ENCODE data around the gene LAIR1. TPM values are rescaled to one million over a fixed set of nuclear protein-coding genes. Genes with fewer than 3 reads are reported as not detected.
"Not testable (repeated sequence)": the region's sequence is repeated elsewhere in the genome, so short reads cannot be mapped to it uniquely, and the experiment has no call there.

LAIR1 gene
- total RNA-seq, 4 donors from 2014 or later, result 4.8 to 22.5 (median 8.3) TPM

DNA sequence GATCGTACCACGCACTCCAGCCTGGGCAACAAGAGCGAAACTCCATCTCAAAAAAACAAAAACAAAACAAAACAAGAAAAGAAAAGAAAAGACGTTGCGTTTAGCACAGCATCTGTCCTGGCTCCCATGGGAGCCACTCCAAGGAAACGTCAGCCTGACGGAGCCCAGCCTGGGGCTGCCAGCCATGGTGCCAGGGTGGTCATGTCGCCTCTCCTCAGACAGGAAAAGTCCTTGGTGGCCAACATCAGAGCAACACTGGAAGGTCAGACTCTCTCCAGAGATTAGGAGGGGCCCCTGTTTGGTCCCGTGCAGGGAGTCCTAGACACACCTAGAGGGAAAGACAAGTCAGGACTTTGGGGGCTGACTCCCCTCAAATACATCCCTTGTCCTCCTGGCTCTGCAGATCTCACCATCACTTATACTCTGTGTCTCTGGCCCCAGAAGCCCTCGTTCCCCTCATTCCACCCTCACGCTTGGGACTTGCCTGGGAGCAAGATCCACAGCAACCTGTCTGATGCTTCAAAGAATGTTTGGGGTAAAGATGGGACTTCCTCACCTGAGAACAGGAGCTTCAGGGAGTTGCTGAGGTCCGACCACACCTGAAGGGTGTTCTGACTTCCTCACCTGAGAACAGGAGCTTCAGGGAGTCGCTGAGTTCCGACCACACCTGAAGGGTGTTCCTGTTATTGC is 35.1 kb downstream of the LAIR1 start:
- no peak overlapping the region for H3K27ac ChIP-seq
- H3K9me3 ChIP-seq, result no peaks in the 10 kb centered on the region
- no peak for ATAC-seq
- WGBS, 2 donors (ENCODE audit: low coverage in 1 of 2), result 79 to 83% methylated on average over 6 to 10 of the region's 14 CpGs
- no peak overlapping the region for H3K4me3 ChIP-seq
- peaks cover 30% of the 10 kb centered on the region for H3K27me3 ChIP-seq
- no peaks in the 10 kb centered on the region for H3K36me3 ChIP-seq
- H3K4me1 ChIP-seq, result no peaks in the 10 kb centered on the region
- no peak for TF ChIP-seq POLR2AphosphoS5 (IDR thresholded peaks at IDR 0.05)
- TF ChIP-seq EP300 (IDR thresholded peaks at IDR 0.05), result no peak
- TF ChIP-seq, protein P1, sequence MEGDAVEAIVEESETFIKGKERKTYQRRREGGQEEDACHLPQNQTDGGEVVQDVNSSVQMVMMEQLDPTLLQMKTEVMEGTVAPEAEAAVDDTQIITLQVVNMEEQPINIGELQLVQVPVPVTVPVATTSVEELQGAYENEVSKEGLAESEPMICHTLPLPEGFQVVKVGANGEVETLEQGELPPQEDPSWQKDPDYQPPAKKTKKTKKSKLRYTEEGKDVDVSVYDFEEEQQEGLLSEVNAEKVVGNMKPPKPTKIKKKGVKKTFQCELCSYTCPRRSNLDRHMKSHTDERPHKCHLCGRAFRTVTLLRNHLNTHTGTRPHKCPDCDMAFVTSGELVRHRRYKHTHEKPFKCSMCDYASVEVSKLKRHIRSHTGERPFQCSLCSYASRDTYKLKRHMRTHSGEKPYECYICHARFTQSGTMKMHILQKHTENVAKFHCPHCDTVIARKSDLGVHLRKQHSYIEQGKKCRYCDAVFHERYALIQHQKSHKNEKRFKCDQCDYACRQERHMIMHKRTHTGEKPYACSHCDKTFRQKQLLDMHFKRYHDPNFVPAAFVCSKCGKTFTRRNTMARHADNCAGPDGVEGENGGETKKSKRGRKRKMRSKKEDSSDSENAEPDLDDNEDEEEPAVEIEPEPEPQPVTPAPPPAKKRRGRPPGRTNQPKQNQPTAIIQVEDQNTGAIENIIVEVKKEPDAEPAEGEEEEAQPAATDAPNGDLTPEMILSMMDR (IDR thresholded peaks at IDR 0.05), result no peak
- TF ChIP-seq POLR2A (IDR thresholded peaks at IDR 0.05), result no peak

DNA sequence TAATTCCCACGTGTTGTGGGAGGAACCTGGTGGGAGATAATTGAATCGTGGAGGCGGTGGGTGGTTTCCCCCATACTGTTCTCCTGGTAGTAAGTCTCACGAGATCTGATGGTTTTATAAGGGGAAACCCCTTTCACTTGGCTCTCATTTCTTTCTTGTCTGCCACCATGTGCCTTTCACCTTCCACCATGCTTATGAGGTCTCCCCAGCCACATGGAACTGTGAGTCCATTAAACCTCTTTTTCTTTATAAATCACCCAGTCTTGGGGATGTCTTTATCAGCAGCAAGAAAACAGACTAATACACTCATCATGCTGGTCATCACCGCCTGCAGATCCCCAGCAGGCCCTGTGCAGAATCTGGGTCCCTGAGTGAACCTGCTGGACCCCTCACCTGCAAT is 36.0 kb downstream of the LAIR1 start:
- H3K9me3 ChIP-seq, H3K36me3 ChIP-seq, H3K27ac ChIP-seq, H3K4me1 ChIP-seq, H3K4me3 ChIP-seq, ATAC-seq: not testable (repeated sequence)
- WGBS, 2 donors (ENCODE audit: low coverage in 1 of 2), result 60 to 61% methylated on average over 4 of the region's 5 CpGs
- peaks cover 30% of the 10 kb centered on the region for H3K27me3 ChIP-seq

DNA sequence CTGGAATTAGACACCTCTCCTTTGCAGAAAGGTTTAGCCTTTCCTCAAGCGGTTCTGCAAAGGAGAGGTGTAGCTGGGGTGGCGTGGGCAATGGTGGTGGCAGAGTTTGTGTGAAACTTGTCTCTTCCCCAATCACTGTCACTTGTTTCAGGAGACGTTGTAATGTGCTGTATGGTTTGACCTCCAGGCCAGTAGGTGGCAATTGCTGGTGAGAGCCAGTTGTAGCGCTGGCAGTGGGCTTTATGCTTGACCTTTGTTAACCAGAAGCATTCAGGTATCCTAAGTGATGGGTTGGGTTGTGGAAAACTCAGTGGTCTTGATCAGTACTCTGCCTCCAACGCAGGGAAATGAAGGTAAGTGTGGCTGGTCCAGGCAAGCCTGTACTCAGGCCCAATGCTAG is 39.1 kb downstream of the LAIR1 start:
- 67% methylated on average over 4 of the region's 5 CpGs; no CpG with 5 or more reads in 1 of the 2 donors for WGBS, 2 donors (ENCODE audit: low coverage in 1 of 2)
- TF ChIP-seq EP300 (IDR thresholded peaks at IDR 0.05), result no peak
- Histone ChIP-seq H3K36me3 (no peaks in the 10 kb centered on the region), H3K4me3 (no peak overlapping the region), H3K4me1 (no peaks in the 10 kb centered on the region), H3K27me3 (peaks cover 39% of the 10 kb centered on the region), H3K27ac (no peak overlapping the region), H3K9me3 (no peaks in the 10 kb centered on the region)
- no peak for ATAC-seq

GRCh38 chr19:54325194-54325621 is 39.5 kb downstream of the LAIR1 start:
- H3K27ac ChIP-seq, result no peak overlapping the region
- no peak overlapping the region for H3K4me3 ChIP-seq
- 0 to 6% methylated on average over 3 of the region's 4 CpGs for WGBS, 2 donors (ENCODE audit: low coverage in 1 of 2)
- TF ChIP-seq EP300 (IDR thresholded peaks at IDR 0.05), result no peak
- TF ChIP-seq POLR2AphosphoS5 (IDR thresholded peaks at IDR 0.05), result no peak
- TF ChIP-seq, protein P1 (IDR thresholded peaks at IDR 0.05), result peak in 3 of 4 experiments; percentile 41 to 75 (median 53)
- TF ChIP-seq POLR2A (IDR thresholded peaks at IDR 0.05), result no peak
- H3K27me3 ChIP-seq, result peaks cover 40% of the 10 kb centered on the region
- no peaks in the 10 kb centered on the region for H3K36me3 ChIP-seq
- ATAC-seq, result no peak
- H3K4me1 ChIP-seq, result no peaks in the 10 kb centered on the region
- no peaks in the 10 kb centered on the region for H3K9me3 ChIP-seq

DNA sequence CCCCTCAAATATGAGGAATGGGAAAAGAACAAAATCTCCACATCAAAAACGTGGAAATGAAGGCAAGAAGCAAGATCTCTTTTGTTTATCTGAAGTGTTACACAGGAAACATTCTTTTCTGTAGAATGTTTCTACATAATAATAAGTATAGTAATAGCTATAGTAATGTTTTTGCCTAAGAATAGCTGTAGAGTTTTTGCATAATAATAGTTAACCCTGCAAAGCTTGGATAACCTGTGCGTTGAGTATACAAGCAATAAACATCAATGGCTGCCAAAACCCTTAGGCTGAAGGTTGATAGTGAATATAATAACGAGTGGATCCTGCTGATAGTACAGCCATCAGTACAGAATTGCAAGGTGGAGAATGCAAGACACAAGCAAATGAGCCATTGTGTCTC is 40.7 kb downstream of the LAIR1 start:
- TF ChIP-seq POLR2AphosphoS5 (IDR thresholded peaks at IDR 0.05) (no peak), POLR2A (IDR thresholded peaks at IDR 0.05) (no peak), EP300 (IDR thresholded peaks at IDR 0.05) (no peak)
- TF ChIP-seq, protein P1 (IDR thresholded peaks at IDR 0.05), result no peak
- Histone ChIP-seq H3K27me3 (peaks cover 39% of the 10 kb centered on the region), H3K9me3 (no peaks in the 10 kb centered on the region), H3K36me3 (no peaks in the 10 kb centered on the region), H3K4me3 (no peak overlapping the region), H3K27ac (no peak overlapping the region), H3K4me1 (no peaks in the 10 kb centered on the region)
- 18 to 19% methylated on average over 3 of the region's 3 CpGs for WGBS, 2 donors (ENCODE audit: low coverage in 1 of 2)
- ATAC-seq, result no peak

GRCh38 chr19:54322934-54323333 is 41.8 kb downstream of the LAIR1 start:
- not testable (repeated sequence) for H3K4me1 ChIP-seq, H3K4me3 ChIP-seq, H3K9me3 ChIP-seq, H3K27ac ChIP-seq, ATAC-seq, H3K36me3 ChIP-seq
- peaks cover 41% of the 10 kb centered on the region for H3K27me3 ChIP-seq
- WGBS, 2 donors (ENCODE audit: low coverage in 1 of 2), result 15% methylated on average over 2 of the region's 13 CpGs; no CpG with 5 or more reads in 1 of the 2 donors

GRCh38 chr19:54322295-54322694 is 42.4 kb downstream of the LAIR1 start:
- H3K36me3 ChIP-seq, H3K27ac ChIP-seq, ATAC-seq, H3K4me1 ChIP-seq, H3K4me3 ChIP-seq, H3K9me3 ChIP-seq: not testable (repeated sequence)
- 84 to 90% methylated on average over 7 to 8 of the region's 13 CpGs for WGBS, 2 donors (ENCODE audit: low coverage in 1 of 2)
- H3K27me3 ChIP-seq, result peaks cover 47% of the 10 kb centered on the region
